GM10266 (cell line): Measurements from ENCODE around the gene SFI1.
"Not testable (repeated sequence)": the region's sequence is repeated elsewhere in the genome, so short reads cannot be mapped to it uniquely, and the experiment has no call there.

Experiments used
- DNase-seq: peaks from one replicate; pipeline ENCODE4 v3.0.0; 2012; ENCODE audit errors: extremely low spot score
- TF ChIP-seq, protein P1 (sequence below): IDR thresholded peaks from 2 replicates; pipeline ENCODE4 v1.5.1; 2012; ENCODE audit warnings: mild to moderate bottlenecking, low read depth; ENCODE audit not compliant: control insufficient read depth, insufficient read depth; ENCODE audit errors: missing control alignments

Gene SFI1

DNA sequence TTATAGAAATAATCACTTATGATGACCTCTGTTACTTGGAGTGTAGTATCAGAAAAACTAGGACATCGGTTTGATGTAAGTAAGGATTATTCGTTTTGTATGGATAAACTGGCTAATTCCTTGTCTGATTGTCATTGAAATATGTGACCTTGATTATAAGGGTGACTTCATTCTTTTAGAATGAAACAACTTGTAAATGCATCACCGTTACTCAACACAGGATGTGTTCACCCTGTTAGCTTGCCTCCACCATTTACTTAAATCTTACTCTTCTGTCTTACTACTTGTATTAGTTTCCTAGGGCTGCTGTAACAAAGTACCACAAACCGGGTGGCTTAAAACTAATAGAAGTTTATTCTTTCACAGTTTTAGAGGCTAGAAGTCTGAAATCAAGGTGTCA is 7.9 kb downstream of the SFI1 start:
- TF ChIP-seq, protein P1, sequence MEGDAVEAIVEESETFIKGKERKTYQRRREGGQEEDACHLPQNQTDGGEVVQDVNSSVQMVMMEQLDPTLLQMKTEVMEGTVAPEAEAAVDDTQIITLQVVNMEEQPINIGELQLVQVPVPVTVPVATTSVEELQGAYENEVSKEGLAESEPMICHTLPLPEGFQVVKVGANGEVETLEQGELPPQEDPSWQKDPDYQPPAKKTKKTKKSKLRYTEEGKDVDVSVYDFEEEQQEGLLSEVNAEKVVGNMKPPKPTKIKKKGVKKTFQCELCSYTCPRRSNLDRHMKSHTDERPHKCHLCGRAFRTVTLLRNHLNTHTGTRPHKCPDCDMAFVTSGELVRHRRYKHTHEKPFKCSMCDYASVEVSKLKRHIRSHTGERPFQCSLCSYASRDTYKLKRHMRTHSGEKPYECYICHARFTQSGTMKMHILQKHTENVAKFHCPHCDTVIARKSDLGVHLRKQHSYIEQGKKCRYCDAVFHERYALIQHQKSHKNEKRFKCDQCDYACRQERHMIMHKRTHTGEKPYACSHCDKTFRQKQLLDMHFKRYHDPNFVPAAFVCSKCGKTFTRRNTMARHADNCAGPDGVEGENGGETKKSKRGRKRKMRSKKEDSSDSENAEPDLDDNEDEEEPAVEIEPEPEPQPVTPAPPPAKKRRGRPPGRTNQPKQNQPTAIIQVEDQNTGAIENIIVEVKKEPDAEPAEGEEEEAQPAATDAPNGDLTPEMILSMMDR = no peak
- DNase-seq = no peak

DNA sequence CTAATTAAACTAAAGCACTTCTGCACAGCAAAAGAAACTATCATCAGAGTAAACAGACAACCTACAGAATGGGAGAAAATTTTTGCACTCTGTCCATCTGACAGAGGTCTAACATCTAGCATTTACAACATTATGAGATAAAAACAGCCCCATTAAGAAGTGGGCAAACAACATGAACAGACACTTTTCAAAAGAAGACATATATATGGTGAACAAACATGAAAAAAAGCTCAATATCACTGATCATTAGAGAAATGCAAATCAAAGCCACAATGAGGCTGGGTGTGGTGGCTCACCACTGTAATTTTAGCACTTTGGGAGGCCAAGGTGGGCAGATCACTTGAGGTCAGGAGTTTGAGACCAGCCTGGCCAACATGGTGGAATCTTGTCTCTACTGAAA is 11.2 kb downstream of the SFI1 start:
- not testable (repeated sequence) for DNase-seq

DNA sequence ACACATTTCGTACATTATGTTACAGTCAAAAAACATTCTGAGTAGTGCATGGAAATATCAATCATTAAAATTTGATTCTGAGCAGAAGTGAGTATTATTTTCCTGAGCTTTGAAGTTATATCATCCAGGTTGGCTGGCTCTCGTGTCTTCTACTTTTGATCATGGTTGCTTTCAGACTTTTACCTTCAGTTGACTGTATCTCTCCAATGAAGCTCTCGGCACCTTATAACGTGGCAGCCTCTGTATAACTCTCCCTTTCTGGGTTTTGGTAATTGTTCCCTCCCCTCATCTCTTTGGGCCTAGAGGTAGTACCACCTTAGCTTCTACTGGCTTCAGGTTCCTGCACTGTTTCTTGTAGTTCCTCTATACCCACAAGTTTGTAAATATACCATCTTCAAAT is 12.2 kb downstream of the SFI1 start:
- DNase-seq = no peak
- TF ChIP-seq, protein P1 = no peak

DNA sequence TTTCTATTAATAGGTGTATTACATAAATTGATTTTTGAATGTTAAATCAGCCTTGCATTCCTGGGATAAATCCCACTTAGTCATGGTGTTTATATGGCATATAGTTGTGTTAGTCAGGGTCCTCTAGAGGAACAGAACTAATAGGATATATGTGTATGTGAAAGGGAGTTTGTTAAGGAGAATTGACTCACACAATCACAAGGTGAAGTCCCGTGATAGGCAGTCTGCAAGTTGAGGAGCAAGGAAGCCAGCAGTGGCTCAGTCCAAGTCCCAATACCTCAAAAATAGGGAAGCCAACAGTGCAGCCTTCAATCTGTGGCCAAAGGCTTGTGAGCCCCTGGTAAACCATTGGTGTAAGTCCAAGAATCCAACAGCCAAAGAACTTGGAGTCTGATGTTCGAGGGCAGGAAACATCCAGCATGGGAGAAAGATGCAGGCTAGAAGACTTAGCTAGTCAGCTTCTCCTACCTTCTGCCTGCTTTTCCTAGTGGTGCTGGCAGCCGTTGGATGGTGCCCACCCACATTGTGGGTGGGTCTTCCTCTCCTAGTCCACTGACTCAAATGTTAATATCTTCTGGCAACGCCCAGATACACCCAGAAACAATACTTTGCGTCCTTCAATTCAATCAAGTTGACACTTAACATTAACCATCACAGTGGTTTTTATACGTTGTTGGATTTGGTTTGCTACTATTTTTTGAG is 12.9 kb downstream of the SFI1 start:
- TF ChIP-seq, protein P1 = no peak
- no peak for DNase-seq

DNA sequence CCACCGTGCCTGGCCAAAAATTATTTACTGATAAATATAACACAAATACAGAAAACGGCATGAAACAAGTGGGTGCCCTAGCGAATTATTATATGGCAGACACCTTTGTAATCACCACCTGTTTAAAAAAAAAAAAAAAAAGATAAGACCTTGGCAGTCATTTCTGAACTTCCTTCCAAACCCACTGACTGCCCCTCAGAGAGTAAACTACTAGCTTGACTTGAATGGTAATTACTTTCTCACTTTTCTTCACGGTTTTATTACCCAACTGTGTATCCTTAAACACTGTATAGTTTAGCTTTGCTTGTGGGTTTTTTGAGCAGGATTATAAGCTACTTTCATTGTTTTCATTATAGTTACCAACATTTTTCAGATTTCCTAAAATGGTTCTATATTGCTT is 23.7 kb downstream of the SFI1 start:
- no peak for DNase-seq
- TF ChIP-seq, protein P1 = no peak

DNA sequence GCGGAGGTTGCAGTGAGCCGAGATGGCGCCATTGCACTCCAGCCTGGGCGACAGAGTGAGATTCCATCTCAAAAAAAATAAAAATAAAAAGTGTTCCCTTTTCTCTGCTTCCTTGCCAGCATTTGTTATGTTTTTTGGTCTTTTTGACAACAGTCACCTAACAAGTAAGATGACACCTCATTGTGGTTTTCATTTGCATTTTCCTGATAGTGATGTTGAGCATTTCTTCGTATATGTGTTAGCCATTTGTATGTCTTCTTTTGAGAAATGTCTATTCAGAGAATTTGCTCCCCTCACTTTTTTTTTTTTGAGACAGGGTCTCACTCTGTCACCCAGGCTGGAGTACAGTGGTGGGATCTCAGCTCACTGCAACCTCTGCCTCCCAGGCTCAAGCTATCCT is 27.8 kb downstream of the SFI1 start:
- not testable (repeated sequence) for DNase-seq

DNA sequence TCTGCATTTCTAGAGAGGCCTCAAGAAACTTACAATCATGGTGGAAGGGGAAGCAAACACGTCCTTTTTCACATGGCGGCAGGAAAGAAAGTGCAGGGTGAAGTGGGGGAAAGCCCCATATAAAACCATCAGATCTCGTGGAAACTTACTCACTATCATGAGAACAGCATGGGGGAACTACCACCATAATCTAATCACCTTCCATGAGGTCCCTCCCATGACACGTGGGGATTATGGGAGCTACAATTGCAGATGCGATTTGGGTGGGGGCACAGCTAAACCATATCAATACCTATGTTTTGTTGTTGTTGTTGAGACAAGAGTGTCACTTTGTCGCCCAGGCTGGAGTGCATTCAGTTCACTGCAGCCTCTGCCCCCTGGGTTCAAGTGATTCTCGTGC is 29.9 kb downstream of the SFI1 start:
- TF ChIP-seq, protein P1 = no peak
- DNase-seq = no peak

DNA sequence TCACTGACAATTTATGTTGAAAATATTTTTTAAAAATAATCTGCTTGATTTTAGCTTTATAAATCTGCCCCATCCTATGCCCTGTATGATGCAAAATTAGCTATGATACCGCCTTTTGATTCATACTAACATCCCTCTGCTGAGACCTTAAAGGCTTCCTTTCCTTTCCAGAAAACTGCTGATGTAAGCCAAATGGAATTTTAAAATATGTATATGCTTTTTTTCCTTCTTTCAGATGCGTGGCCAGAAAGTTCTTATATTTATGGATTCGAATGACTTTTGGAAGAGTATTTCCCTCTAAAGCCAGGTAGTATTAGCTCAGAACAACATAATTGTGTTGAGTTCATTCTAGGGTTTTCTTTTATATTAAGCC is 34.5 kb downstream of the SFI1 start:
- TF ChIP-seq, protein P1 = no peak
- no peak for DNase-seq
